Mucosa of rectum (tissue), 2 donors: ENCODE results near the gene ESPNL.
"Not testable (repeated sequence)": the region's sequence is repeated elsewhere in the genome, so short reads cannot be mapped to it uniquely, and the experiment has no call there.

Experiments used
- H3K27ac ChIP-seq, 2 donors: one replicate each; pipeline ENCODE4 v1.7.0; 2013; ENCODE audit warnings: inconsistent platforms in 2 of 2, low read depth in 2 of 2, low read length in 2 of 2
- H3K27me3 ChIP-seq, 2 donors: one replicate each; pipeline ENCODE4 v1.7.0; 2013; ENCODE audit warnings: low read length in 2 of 2; ENCODE audit not compliant: control insufficient read depth in 2 of 2, insufficient read depth in 2 of 2
- H3K36me3 ChIP-seq, 2 donors: one replicate each; pipeline ENCODE4 v1.7.0; 2013; ENCODE audit warnings: low read length in 2 of 2; ENCODE audit not compliant: control insufficient read depth in 2 of 2, insufficient read depth in 2 of 2
- H3K4me1 ChIP-seq, 2 donors: one replicate each; pipeline ENCODE4 v1.7.0; 2013; ENCODE audit warnings: low read length in 2 of 2, mild to moderate bottlenecking in 1 of 2; ENCODE audit not compliant: control insufficient read depth in 2 of 2, insufficient read depth in 2 of 2
- H3K4me3 ChIP-seq, 2 donors: one replicate each; pipeline ENCODE4 v1.7.0; 2013; ENCODE audit warnings: low read length in 2 of 2
- H3K9ac ChIP-seq, 2 donors: one replicate each; pipeline ENCODE4 v1.7.0; 2013; ENCODE audit warnings: low read length in 2 of 2, low read depth in 1 of 2, mild to moderate bottlenecking in 1 of 2
- H3K9me3 ChIP-seq, 2 donors: one replicate each; pipeline ENCODE4 v1.7.0; 2013; ENCODE audit warnings: low read length in 2 of 2; ENCODE audit not compliant: control insufficient read depth in 2 of 2
- donor health status: healthy.
- donor health status: Normal muscosa, but diverticular disease.

ESPNL gene

GRCh38 chr2:238061315-238062202, 38.6 kb upstream of the ESPNL start:
- H3K9me3 ChIP-seq: no peaks in the 10 kb centered on the region
- peaks cover 0 to 2% of the 10 kb centered on the region in 2 donors for H3K36me3 ChIP-seq
- no peaks in the 10 kb centered on the region for H3K27me3 ChIP-seq
- peak overlapping the region; percentile 81 to 83 for H3K4me3 ChIP-seq
- peak overlapping the region; percentile 70 to 71 for H3K9ac ChIP-seq
- H3K27ac ChIP-seq: peak overlapping the region; percentile 61 to 67
- peaks cover 6 to 11% of the 10 kb centered on the region in 2 donors for H3K4me1 ChIP-seq

- Histone ChIP-seq H3K9ac (peak overlapping the region in 1 of 2 donors; percentile 14), H3K36me3 (peaks cover 1 to 9% of the 10 kb centered on the region in 2 donors), H3K27me3 (no peaks in the 10 kb centered on the region), H3K4me3 (no peak overlapping the region), H3K4me1 (peaks cover 6 to 11% of the 10 kb centered on the region in 2 donors), H3K9me3 (no peaks in the 10 kb centered on the region), H3K27ac (no peak overlapping the region)
These were observed 36.5 kb upstream of the ESPNL start for GRCh38 chr2:238063414-238064189.

GRCh38 chr2:238064376-238064775, 35.8 kb upstream of the ESPNL start:
- peaks cover 6 to 13% of the 10 kb centered on the region in 2 donors for H3K36me3 ChIP-seq
- peaks cover 7 to 11% of the 10 kb centered on the region in 2 donors for H3K4me1 ChIP-seq
- H3K4me3 ChIP-seq: no peak overlapping the region
- H3K9ac ChIP-seq: no peak overlapping the region
- no peaks in the 10 kb centered on the region for H3K27me3 ChIP-seq
- no peaks in the 10 kb centered on the region for H3K9me3 ChIP-seq
- H3K27ac ChIP-seq: no peak overlapping the region

GRCh38 chr2:238065071-238065846, 34.9 kb upstream of the ESPNL start:
- H3K4me3 ChIP-seq: no peak overlapping the region
- no peak overlapping the region for H3K9ac ChIP-seq
- H3K36me3 ChIP-seq: peaks cover 11 to 20% of the 10 kb centered on the region in 2 donors
- no peaks in the 10 kb centered on the region for H3K27me3 ChIP-seq
- H3K9me3 ChIP-seq: no peaks in the 10 kb centered on the region
- no peak overlapping the region for H3K27ac ChIP-seq
- H3K4me1 ChIP-seq: peaks cover 5 to 9% of the 10 kb centered on the region in 2 donors

- Histone ChIP-seq H3K4me3 (no peak overlapping the region), H3K27ac (no peak overlapping the region), H3K27me3 (no peaks in the 10 kb centered on the region), H3K9ac (no peak overlapping the region), H3K36me3 (peaks cover 11 to 20% of the 10 kb centered on the region in 2 donors), H3K4me1 (peaks cover 5 to 9% of the 10 kb centered on the region in 2 donors), H3K9me3 (no peaks in the 10 kb centered on the region)
These were observed 33.9 kb upstream of the ESPNL start for GRCh38 chr2:238066218-238066617.

- H3K27ac ChIP-seq, H3K4me3 ChIP-seq, H3K4me1 ChIP-seq, H3K27me3 ChIP-seq, H3K9me3 ChIP-seq, H3K9ac ChIP-seq: not testable (repeated sequence)
- peaks cover 11 to 20% of the 10 kb centered on the region in 2 donors for H3K36me3 ChIP-seq
These were observed 33.4 kb upstream of the ESPNL start for GRCh38 chr2:238066718-238067117.

- H3K9ac ChIP-seq: no peak overlapping the region
- H3K36me3 ChIP-seq: peaks cover 11 to 24% of the 10 kb centered on the region in 2 donors
- H3K9me3 ChIP-seq: no peaks in the 10 kb centered on the region
- H3K27me3 ChIP-seq: no peaks in the 10 kb centered on the region
- peaks cover 0 to 3% of the 10 kb centered on the region in 2 donors for H3K4me1 ChIP-seq
- H3K27ac ChIP-seq: no peak overlapping the region
- no peak overlapping the region for H3K4me3 ChIP-seq
These were observed 32.2 kb upstream of the ESPNL start for GRCh38 chr2:238067939-238068338.

GRCh38 chr2:238069021-238069709, 31.0 kb upstream of the ESPNL start:
- Histone ChIP-seq H3K27me3 (no peaks in the 10 kb centered on the region), H3K4me3 (no peak overlapping the region), H3K9me3 (no peaks in the 10 kb centered on the region), H3K4me1 (peaks cover 0 to 3% of the 10 kb centered on the region in 2 donors), H3K9ac (no peak overlapping the region), H3K36me3 (peaks cover 11 to 24% of the 10 kb centered on the region in 2 donors), H3K27ac (no peak overlapping the region)

- H3K4me3 ChIP-seq: no peak overlapping the region
- no peaks in the 10 kb centered on the region for H3K27me3 ChIP-seq
- H3K4me1 ChIP-seq: peaks cover 0 to 3% of the 10 kb centered on the region in 2 donors
- H3K9me3 ChIP-seq: no peaks in the 10 kb centered on the region
- H3K36me3 ChIP-seq: peaks cover 11 to 24% of the 10 kb centered on the region in 2 donors
- no peak overlapping the region for H3K27ac ChIP-seq
- no peak overlapping the region for H3K9ac ChIP-seq
These were observed 30.3 kb upstream of the ESPNL start for GRCh38 chr2:238069877-238070276.
